Measurements from ENCODE around the gene COX6B2. TPM values are rescaled to one million over a fixed set of nuclear protein-coding genes. Genes with fewer than 3 reads are reported as not detected.

COX6B2 gene
- total RNA-seq, 2 experiments from 2014 or later: 0.14 to 0.30 TPM

DNA sequence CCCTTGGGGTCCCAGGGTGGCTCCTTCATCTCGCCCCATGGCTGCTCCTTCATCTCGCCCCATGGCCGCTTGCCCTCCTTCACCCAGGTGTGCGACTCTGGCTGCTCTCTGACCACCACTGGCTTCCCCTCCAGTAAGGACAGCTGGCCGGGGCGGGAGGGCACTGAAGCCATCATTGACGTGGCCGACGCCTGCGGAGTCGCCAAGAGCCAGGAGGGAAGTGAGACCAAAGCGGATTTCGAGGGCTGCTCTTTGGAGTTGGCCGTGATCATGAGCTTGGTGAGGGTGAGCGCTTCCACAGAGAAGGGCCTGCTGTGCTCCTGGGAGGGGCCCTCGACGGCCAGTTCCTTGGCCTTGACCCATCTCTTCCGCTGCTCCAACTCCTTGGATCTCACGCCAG lies 4.0 kb upstream of the COX6B2 start:
- Mint-ChIP-seq H3K36me3 (ENCODE audit: low read depth) (no peaks in the 10 kb centered on the region), H3K4me3 (no peak overlapping the region), H3K4me1 (peaks cover 4% of the 10 kb centered on the region), H3K9me3 (ENCODE audit: low read depth) (no peaks in the 10 kb centered on the region), H3K27ac (no peak overlapping the region), H3K27me3 (peaks cover 17% of the 10 kb centered on the region)
- ChIA-PET CTCF (no interaction called here), POLR2A (no interaction called here)
- no peak for ATAC-seq
- no peak for DNase-seq
- intact Hi-C loops (cut with DNase I, micrococcal nuclease): no loop called here

DNA sequence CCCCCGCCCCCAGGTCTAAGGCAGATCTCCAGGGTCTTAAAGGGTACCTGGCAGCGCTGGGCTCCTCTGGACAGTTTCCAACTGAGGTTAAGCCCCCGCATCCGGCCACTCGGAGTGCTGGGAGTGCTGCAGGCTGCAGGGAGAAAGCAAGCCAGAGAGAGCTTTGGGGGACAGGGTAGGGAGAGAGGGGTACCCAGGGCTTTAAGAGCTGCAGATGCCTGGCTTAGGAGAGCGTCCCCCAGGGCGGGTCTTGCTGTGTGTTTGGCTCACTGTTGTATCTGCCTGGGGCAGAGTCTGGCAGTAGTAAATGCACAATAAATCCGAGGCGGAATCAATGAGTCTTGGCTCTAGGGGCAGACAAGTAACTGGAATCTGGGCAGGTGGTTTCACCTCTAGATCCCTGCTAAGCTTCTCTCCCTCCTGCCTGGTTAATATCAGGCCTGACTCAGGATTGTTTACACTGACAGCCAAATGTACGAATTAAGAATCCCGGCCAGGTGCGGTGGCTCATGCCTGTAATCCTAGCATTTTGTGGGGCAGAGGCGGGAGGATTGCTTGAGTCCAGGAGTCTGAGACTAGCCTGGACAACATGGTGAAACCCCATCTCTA lies 798 bp upstream of the COX6B2 start:
- ATAC-seq (no peak), DNase-seq (no peak)
- no peaks in the 10 kb centered on the region for H3K36me3 Mint-ChIP-seq (ENCODE audit: low read depth)
- no peaks in the 10 kb centered on the region for H3K9me3 Mint-ChIP-seq (ENCODE audit: low read depth)
- CTCF ChIA-PET: interaction anchor here (0.7 kb wide), 1 partner anchor 39 kb away, joined by 4 read pairs; no protein-coding TSS in a partner anchor
- H3K4me3 Mint-ChIP-seq: no peak overlapping the region
- POLR2A ChIA-PET: no interaction called here
- intact Hi-C loops (cut with DNase I, micrococcal nuclease): no loop called here
- peaks cover 42% of the 10 kb centered on the region for H3K27me3 Mint-ChIP-seq
- no peak overlapping the region for H3K27ac Mint-ChIP-seq
- peaks cover 13% of the 10 kb centered on the region for H3K4me1 Mint-ChIP-seq

DNA sequence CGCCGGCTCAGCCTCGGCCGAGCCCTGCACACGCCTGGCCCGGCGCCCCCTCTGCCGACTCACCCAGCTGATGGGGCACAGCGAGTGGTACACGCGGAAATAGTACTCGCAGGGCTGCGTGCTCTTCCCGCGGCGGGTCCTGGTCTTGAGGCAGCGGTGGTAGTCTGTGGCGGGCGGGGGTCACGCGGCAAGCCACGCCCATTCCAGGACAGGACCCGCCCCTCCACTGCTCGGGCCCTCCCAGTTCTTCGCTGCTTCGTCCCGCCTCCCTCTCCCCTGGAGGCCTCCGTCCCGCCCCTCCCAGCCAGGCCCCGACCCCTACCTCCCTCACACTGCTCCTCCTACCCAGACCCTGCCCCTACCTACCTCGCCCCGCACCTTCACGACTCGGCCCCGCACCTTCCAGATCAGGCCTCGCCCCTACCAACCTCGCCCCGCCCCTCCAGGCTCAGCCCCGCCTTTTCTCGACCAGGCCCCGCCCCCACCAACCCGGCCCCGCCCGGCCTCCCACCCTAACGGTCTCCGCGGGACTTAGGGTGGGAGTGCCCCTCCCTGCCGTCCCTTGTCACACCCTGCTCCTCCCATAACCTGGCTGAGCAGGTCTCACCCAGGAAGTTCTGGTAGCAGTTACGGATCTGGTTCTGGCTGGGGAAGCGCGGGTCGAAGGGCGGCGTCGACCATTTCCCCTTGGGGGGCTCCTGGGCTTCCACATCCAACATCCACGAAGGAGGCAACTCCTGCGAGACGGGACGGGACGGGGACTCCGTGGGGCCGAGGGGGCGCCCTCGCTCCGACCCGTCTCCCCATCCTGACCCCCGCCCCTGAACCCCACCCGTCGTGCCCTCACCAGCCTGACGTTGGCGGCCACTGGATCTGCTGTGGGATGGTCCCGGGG lies 469 bp downstream of the COX6B2 start:
- ATAC-seq: peak; percentile 85
- CTCF ChIA-PET: interaction anchor here (0.6 kb wide), 2 partner anchors 10 to 53 kb away, joined by 3 to 6 read pairs; no protein-coding TSS in a partner anchor
- Mint-ChIP-seq H3K4me3 (peak overlapping the region; percentile 63), H3K27ac (no peak overlapping the region), H3K4me1 (peaks cover 13% of the 10 kb centered on the region), H3K36me3 (ENCODE audit: low read depth) (no peaks in the 10 kb centered on the region), H3K27me3 (peaks cover 42% of the 10 kb centered on the region), H3K9me3 (ENCODE audit: low read depth) (no peaks in the 10 kb centered on the region)
- POLR2A ChIA-PET: no interaction called here
- intact Hi-C loops (cut with DNase I, micrococcal nuclease): loop anchor here in 1 of 2 experiments (1.0 to 5.0 kb wide), 2 partner anchors 15 to 88 kb away; partner anchors contain the start of genes KMT5C and SHISA7
- peak; percentile 71 for DNase-seq

DNA sequence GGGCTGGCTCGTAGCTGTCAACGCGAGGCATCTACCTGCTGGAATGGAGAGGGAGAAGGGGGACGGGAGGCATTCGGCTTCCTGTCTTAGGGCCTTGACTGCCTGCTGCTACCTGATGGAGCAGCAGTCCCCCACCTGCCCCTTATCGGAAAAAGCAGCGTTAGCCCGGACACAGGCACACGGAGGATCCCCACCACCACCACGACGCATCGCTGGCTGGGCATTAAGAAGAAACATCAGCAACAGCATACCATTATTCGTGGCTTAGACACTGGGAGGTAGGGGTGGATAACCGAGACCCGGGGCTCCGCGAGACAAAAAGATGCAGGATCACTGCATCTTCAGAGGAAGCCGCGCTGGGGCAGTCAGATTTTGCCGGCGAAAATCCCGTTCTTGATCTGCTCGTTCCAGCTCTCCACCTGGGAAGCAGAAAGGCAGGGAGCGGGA lies 1.1 kb downstream of the COX6B2 start:
- ATAC-seq: no peak
- H3K4me1 Mint-ChIP-seq: peaks cover 13% of the 10 kb centered on the region
- ChIA-PET CTCF (interaction anchor here (0.6 kb wide), 2 partner anchors 9 to 52 kb away, joined by 3 to 6 read pairs; no protein-coding TSS in a partner anchor), POLR2A (no interaction called here)
- no peak for DNase-seq
- peak overlapping the region; percentile 63 for H3K4me3 Mint-ChIP-seq
- H3K27ac Mint-ChIP-seq: no peak overlapping the region
- no peaks in the 10 kb centered on the region for H3K36me3 Mint-ChIP-seq (ENCODE audit: low read depth)
- H3K27me3 Mint-ChIP-seq: peaks cover 42% of the 10 kb centered on the region
- intact Hi-C loops (cut with DNase I, micrococcal nuclease): loop anchor here in 1 of 2 experiments (5.0 kb wide), 1 partner anchor 89 kb away; the partner anchor contains the start of gene SHISA7
- no peaks in the 10 kb centered on the region for H3K9me3 Mint-ChIP-seq (ENCODE audit: low read depth)

DNA sequence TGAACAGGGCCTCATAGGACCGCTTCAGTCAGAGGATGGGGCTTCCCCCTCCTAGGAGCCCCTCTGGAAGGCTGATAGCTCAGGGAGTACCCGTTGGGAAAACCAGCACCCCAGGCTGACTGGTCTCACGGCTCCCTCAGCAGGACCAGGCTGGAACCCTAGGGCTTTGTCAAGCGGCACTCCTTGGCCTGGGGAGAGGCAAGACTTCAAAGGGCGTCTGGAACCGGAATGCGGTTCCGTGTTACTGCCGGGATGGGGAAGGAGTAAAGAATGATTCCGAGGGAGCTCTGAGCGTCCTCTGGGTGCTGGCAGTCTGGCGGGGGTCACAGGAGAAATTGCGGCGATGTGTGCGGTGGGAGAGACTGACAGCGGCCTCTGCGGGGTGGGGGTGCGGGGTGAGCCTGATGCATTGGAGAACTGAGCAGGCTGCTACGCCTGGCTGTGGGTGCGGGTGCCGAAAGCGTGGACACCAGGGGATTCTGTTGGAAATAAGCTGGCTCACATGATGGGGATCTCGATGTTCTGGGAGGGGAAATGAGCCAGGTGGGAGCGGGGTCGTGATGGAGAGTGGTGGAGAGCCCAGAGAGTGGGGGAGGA lies 1.9 kb downstream of the COX6B2 start:
- Mint-ChIP-seq H3K9me3 (ENCODE audit: low read depth) (no peaks in the 10 kb centered on the region), H3K4me3 (peak overlapping the region; percentile 63), H3K4me1 (peaks cover 13% of the 10 kb centered on the region), H3K27ac (no peak overlapping the region), H3K36me3 (ENCODE audit: low read depth) (no peaks in the 10 kb centered on the region), H3K27me3 (peaks cover 42% of the 10 kb centered on the region)
- DNase-seq (no peak), ATAC-seq (no peak)
- CTCF ChIA-PET: interaction anchor here (0.6 kb wide), 1 partner anchor 50 kb away, joined by 3 read pairs; no protein-coding TSS in a partner anchor
- POLR2A ChIA-PET: interaction anchor here (1.0 kb wide), 2 partner anchors 13 to 54 kb away, joined by 3 read pairs; partner anchors contain the start of gene KMT5C
- intact Hi-C loops (cut with DNase I, micrococcal nuclease): loop anchor here in 1 of 2 experiments (5.0 kb wide), 1 partner anchor 90 kb away; the partner anchor contains the start of gene SHISA7

DNA sequence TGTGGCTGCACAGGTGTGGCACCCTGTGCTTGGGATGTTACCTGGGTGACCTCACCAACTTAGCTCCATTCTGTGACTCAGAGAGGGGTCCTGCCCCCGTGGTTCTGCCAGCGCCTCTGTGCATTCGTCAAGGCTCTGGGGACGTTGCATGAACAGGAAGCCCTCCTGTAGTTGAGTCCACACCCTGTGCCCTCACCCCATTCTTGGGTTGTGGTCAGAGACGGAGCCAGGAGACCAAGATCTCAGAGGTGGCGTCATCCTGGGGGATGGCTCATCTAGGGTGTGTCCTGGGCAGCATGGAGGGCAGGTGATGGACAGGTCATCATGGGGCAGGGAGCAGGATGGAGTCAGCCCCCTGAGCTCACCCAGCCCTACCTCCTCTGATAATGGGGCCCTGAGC lies 2.5 kb downstream of the COX6B2 start:
- CTCF ChIA-PET: interaction anchor here (0.6 kb wide), 1 partner anchor 50 kb away, joined by 3 read pairs; no protein-coding TSS in a partner anchor
- H3K4me3 Mint-ChIP-seq: no peak overlapping the region
- H3K27ac Mint-ChIP-seq: no peak overlapping the region
- peaks cover 37% of the 10 kb centered on the region for H3K27me3 Mint-ChIP-seq
- peaks cover 13% of the 10 kb centered on the region for H3K4me1 Mint-ChIP-seq
- DNase-seq (no peak), ATAC-seq (no peak)
- H3K9me3 Mint-ChIP-seq (ENCODE audit: low read depth): no peaks in the 10 kb centered on the region
- POLR2A ChIA-PET: interaction anchor here (1.0 kb wide), 2 partner anchors 12 to 55 kb away, joined by 3 read pairs; partner anchors contain the start of gene KMT5C
- H3K36me3 Mint-ChIP-seq (ENCODE audit: low read depth): no peaks in the 10 kb centered on the region
- intact Hi-C loops (cut with DNase I, micrococcal nuclease): loop anchor here in 1 of 2 experiments (5.0 kb wide), 1 partner anchor 90 kb away; the partner anchor contains the start of gene SHISA7

DNA sequence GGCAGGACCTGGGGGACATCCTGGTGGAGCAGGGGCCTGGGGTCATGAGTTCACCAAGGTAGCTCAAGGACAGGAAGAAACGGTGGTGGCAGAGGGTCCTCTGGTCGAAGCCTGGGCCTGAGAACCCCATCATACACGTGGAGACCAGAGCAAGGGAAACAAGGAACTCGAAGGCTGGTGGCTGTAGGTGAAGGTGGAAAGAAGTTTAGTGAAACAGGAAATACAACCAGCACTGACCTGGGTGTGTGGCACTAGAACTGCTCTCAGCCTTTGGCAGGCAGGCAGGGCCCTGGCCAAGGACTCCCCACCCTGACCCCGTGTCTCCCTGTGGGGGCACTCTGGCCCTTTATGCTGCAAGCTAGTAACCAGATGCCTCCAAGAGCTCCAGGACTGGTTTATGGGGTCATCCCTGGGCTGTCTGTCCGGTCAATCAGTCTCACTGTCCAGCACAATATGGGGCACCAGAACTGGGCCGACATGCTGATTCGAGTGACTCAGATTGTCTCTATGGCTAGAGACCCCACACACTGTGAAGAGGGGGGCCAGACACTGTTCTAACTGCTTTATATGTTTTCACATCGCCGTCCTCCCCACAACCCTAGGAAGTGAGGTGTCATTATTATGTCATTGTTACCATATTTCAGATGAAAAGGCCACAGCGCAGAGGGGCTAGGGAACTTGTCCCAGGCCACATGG lies 3.8 kb downstream of the COX6B2 start:
- Mint-ChIP-seq H3K4me1 (peaks cover 13% of the 10 kb centered on the region), H3K9me3 (ENCODE audit: low read depth) (no peaks in the 10 kb centered on the region), H3K36me3 (ENCODE audit: low read depth) (no peaks in the 10 kb centered on the region), H3K27ac (no peak overlapping the region), H3K4me3 (no peak overlapping the region), H3K27me3 (peaks cover 34% of the 10 kb centered on the region)
- intact Hi-C loops (cut with DNase I, micrococcal nuclease): loop anchor here in 1 of 2 experiments (5.0 kb wide), 1 partner anchor 92 kb away; the partner anchor contains the start of gene SHISA7
- DNase-seq (no peak), ATAC-seq (no peak)
- ChIA-PET CTCF (interaction anchor here (0.6 to 0.7 kb wide), 3 partner anchors 138 to 172 kb away, joined by 3 read pairs; no protein-coding TSS in a partner anchor), POLR2A (interaction anchor here (0.9 kb wide), 1 partner anchor 11 kb away, joined by 4 read pairs; the partner anchor contains the start of gene KMT5C)

DNA sequence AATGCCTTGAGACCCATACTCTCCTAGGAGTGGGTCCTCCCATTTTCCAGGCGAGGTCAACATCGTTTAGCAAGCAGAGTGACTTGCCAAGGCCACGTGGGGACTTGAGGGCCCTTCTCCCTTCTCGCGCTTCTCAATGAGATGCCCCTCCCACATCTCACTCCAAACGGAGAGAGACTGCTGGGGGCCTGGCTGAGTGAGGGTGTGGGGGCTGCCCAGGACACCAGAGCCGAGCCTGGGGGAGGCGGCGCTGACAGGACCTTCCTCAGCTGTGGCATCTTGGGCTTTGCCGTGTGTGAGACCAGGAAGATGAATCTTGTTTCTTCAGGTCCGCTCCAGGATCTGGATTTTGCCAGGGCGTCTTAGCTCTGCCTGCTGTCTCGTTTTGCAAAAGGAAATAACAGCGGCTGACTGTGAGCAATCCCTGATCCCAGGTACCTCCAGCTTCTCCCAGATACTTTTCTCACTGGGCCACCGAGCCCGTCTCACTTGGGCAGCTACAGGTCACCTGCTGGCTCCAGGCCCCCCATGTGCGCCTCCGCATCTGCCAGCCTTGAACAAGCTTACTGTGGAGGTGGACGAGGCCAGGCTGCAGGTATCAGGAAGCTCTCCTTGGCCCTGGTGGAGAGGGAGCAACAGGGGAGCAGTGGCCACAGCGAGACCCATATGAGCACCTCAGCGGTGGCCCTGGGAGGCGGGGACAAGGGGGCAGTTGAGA lies 6.0 kb downstream of the COX6B2 start:
- CTCF ChIA-PET: interaction anchor here (0.7 to 0.8 kb wide), 3 partner anchors 13 to 111 kb away, joined by 3 to 4 read pairs (median 4); no protein-coding TSS in a partner anchor
- no peak for ATAC-seq
- Mint-ChIP-seq H3K36me3 (ENCODE audit: low read depth) (peaks cover 3% of the 10 kb centered on the region), H3K27me3 (peaks cover 25% of the 10 kb centered on the region), H3K9me3 (ENCODE audit: low read depth) (no peaks in the 10 kb centered on the region), H3K4me3 (no peak overlapping the region), H3K27ac (no peak overlapping the region), H3K4me1 (peaks cover 9% of the 10 kb centered on the region)
- intact Hi-C loops (cut with DNase I, micrococcal nuclease): no loop called here
- POLR2A ChIA-PET: interaction anchor here (1.5 kb wide), 1 partner anchor 9 kb away, joined by 3 read pairs; the partner anchor contains the start of gene KMT5C
- no peak for DNase-seq

DNA sequence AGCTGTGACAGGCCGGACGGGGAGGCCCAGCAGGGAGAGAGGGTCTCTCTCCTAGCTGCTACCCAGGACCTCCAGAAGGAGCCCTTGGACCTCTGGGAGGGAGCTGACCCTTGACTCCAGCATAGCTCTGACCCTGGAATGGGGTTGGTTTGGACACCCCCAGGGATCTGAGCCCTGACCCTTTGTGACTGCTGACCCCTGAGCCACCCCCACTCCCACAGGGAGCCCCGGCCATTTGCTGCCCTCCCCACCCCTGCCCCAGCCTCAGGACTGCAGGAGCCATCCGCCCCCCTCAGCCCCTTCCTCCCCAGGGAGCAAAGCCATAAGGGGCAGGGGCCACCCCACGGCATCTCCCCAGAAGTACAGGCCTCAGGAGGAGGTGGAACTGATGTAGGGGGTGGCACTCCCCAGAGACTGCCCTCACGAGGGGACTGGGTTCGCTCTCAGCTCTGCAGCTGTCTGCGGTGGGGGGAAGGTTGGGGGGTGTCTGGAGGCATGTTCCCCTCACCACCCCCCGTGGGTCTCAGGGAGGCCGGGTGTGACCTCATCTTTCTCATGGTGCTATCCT lies 7.0 kb downstream of the COX6B2 start:
- CTCF ChIA-PET: interaction anchor here (0.7 kb wide), 1 partner anchor 37 kb away, joined by 4 read pairs; no protein-coding TSS in a partner anchor
- no peaks in the 10 kb centered on the region for H3K9me3 Mint-ChIP-seq (ENCODE audit: low read depth)
- H3K36me3 Mint-ChIP-seq (ENCODE audit: low read depth): peaks cover 11% of the 10 kb centered on the region
- ATAC-seq (no peak), DNase-seq (no peak)
- no peak overlapping the region for H3K4me3 Mint-ChIP-seq
- intact Hi-C loops (cut with DNase I, micrococcal nuclease): no loop called here
- peaks cover under 1% of the 10 kb centered on the region for H3K4me1 Mint-ChIP-seq
- H3K27ac Mint-ChIP-seq: no peak overlapping the region
- POLR2A ChIA-PET: no interaction called here
- peaks cover 15% of the 10 kb centered on the region for H3K27me3 Mint-ChIP-seq
